Inflammatory macrophage (primary cell): Measurements from ENCODE around the gene UBC.

Experiments
- DNase-seq, 2 donors: peaks; one replicate each; pipeline ENCODE4 v3.0.0-alpha.2; 2020 to 2022

The UBC gene

DNA sequence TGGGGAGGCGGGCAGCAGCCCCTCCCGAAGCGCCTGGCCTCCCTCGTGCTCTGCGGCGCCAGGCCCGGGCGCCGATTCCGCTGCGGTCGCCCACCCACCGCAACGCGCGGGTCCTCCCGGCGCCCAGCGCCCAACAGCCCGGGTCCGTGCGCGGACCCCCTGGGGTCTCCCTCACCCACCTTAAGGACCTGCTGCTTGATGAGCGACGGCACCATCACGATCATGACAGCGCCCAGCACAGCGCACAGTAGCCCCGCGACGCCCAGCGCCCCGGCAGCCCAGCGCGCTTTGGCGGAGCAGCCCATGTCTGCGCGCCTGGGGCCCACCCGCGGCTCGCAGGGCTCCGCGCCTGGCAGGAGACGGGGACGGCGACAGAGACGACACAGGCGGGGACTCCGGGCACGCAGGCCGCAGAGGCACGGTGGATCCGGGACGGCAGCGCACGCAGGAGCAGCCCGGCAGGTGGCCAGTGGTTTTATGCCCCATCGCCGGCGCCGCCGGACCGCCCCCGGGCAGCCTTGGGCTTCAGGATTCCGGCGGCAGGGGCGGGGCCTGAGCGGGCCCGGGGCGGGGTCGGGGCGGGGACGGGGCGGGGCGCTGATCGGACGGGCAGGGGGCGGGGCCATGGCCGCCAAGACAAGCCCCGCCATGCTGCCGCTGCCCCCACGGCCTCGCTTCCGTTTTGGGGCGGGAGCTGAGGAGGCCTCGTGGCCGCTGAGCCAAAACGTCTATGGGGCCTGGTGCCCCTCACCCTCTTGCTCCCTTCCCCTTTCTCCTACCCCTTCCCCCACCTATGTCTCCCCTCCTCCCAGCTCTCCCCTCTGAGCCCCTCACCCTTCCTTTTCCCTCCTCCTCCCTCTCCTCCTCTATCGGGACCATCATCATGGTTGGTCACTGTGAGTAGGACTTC, 50.8 kb downstream of the UBC start, which contains the start of gene SCARB1:
Gene SCARB1, minus strand, starts transcription at position 449 of the 910 bp plus-strand sequence. Its CDS starts 144 bp downstream, at position 305.
- peak; percentile 78 to 88 for DNase-seq

DNA sequence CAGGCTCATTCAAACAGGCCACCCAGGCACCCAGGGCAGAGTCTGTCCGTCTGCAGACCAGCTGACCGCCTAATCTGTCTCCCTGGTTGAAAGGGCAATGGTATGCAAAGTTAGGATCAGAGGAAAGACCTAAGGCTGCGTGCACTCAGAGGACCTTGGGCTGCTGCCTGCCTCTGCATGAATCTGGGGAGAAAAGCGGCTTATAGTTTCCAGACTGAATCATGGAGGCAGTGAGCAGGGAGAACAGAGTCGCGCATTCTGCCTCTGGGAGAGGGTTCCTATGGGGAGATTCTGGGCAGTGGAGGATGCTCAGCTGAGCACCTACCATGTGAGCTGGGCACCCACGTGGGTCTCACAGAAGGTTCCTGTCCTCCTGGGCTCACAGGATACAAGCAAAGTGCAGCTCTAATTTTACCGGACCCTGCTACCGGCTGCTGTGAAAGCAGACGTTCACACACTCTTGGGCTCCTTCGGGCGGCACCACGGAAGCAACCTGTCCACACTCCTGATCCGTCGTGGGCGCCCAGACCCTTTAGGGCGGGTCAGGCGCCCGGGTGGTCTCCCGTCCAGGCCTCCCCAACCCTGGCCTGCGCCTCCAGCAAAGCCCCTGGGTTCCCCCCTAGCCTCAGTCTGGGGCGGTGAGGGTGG, 51.6 kb downstream of the UBC start:
- peak; percentile 42 to 60 for DNase-seq

DNA sequence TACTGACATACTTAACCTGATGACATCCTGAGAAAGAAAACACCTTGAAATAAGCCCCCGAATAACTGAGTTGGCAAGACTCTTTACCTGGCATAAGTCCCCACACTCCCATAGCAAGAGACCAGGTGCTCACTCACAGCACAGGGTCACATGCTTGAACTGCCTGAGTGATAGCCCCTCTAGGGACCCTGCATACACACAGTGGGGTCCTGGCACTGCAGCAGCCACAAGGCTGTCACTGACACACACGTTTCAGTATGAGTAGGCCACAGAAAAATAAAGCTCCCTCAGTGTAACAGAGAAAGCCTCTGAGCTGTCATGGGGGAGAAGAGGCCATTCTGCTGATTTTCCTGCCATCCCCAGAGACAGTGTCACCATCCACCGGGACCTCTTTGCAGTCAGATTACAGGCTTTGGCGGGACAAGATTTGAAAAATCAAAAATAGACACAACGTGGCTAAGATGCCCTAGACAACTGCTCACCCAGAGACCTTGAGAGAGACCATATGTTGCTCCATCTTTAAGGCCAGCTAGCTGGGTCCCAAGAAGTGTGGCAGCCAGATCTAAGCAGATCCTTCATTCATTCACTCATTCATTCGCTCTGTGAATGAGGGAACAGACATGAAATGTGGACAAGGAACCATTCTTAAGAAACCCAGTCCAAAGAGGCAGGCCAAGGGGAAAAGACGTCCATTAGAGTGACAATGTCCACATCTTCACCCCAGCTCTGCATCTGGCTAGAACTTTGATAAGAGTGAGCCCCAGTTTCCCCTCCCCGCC, 52.4 kb downstream of the UBC start:
- DNase-seq: no peak
